HCT116 (cell line): Measurements from ENCODE around the gene COQ2. TPM values are rescaled to one million over a fixed set of nuclear protein-coding genes. Genes with fewer than 3 reads are reported as not detected.

Experiments
- ATAC-seq: fragments of 200-7000 bp; cut with Tn5 transposase; 2 replicates; pipeline ENCODE4 v1.9.1; 2020; ENCODE audit warnings: mild to moderate bottlenecking, moderate library complexity
- BruUV-seq: library from RNA; stranded (reverse); fragments of 400-500 nt; replicated peaks from 2 replicates; lab custom pipeline; 2021; lab: Mats Ljungman, UMichigan
- CTCF ChIA-PET: fragments of 300-600 bp; sonication (Branson Sonifier 250); formaldehyde crosslinking; loops from one replicate; lab custom pipeline; 2021; ENCODE audit warnings: antibody characterized with exemption; lab: Charles Lee
- POLR2A ChIA-PET: fragments of 300-600, 350-600 bp; sonication (Branson Sonifier 250); formaldehyde crosslinking; loops from one replicate; lab custom pipeline; 2021; ENCODE audit warnings: antibody characterized with exemption; lab: Charles Lee
- RAD21 ChIA-PET, 2 experiments: fragments of 300-600 bp; sonication (Branson Sonifier 250); formaldehyde crosslinking; loops; one replicate each; lab custom pipeline; 2023; ENCODE audit warnings: low total read pairs in 2 of 2; ENCODE audit not compliant: uncharacterized antibody in 2 of 2, unreplicated experiment in 2 of 2, low non-redundant PET in 1 of 2; lab: Charles Lee
- DNase-seq: peaks from one replicate; pipeline ENCODE4 v3.0.0-alpha.2; 2010; ENCODE audit warnings: low read depth, low spot score
- H2AFZ ChIP-seq: fragments of 200-600 bp; shearing (Covaris generic), sonication (generic); 2 replicates; pipeline ENCODE4 v1.6.1; 2017; ENCODE audit warnings: low read depth, mixed run types, mixed read lengths, antibody characterized with exemption, low read length; ENCODE audit not compliant: poor library complexity, severe bottlenecking
- H3K27ac ChIP-seq: 2 replicates; pipeline ENCODE4 v1.5.1; 2012; ENCODE audit warnings: low read depth, low read length
- H3K27me3 ChIP-seq: fragments of 200-600 bp; sonication (generic); 2 replicates; pipeline ENCODE4 v1.6.1; 2016; ENCODE audit warnings: mixed run types, low read length, mixed read lengths; ENCODE audit not compliant: insufficient read depth
- H3K36me3 ChIP-seq, 2 experiments: fragments of 200-500 bp in 1 of 2; fragments of 200-600 bp in 1 of 2; sonication (Bioruptor generic) in 1 of 2; sonication (generic) in 1 of 2; 2 replicates each; pipeline versions ENCODE4 v1.5.1 to v1.6.1; 2014 to 2016; ENCODE audit warnings: low read length in 2 of 2, inconsistent platforms in 1 of 2, mixed read lengths in 1 of 2, mixed run types in 1 of 2; ENCODE audit not compliant: insufficient read depth in 2 of 2, control insufficient read depth in 1 of 2
- H3K4me1 ChIP-seq, 2 experiments: fragments of 200-600 bp in 1 of 2; sonication (generic) in 1 of 2; 2 replicates each; pipeline versions ENCODE4 v1.5.1 to v1.6.1; 2012 to 2017; ENCODE audit warnings: low read length in 2 of 2, inconsistent platforms in 1 of 2, mild to moderate bottlenecking in 1 of 2, mixed read lengths in 1 of 2, mixed run types in 1 of 2, moderate library complexity in 1 of 2; ENCODE audit not compliant: insufficient read depth in 2 of 2, control insufficient read depth in 1 of 2
- H3K4me2 ChIP-seq: fragments of 200-600 bp; sonication (generic); 2 replicates; pipeline ENCODE4 v1.6.1; 2017; ENCODE audit warnings: mixed run types, low read length, mixed read lengths
- H3K4me3 ChIP-seq, 2 experiments: fragments of 200-600 bp in 1 of 2; sonication (generic) in 1 of 2; replicated peaks in 1 of 2; 2 replicates each; pipeline ENCODE4 v1.5.1; 2011 to 2016; ENCODE audit warnings: low read length in 2 of 2, control low read depth in 1 of 2, low read depth in 1 of 2, mild to moderate bottlenecking in 1 of 2, mixed read lengths in 1 of 2, mixed run types in 1 of 2
- H3K79me2 ChIP-seq: fragments of 200-600 bp; sonication (generic); 2 replicates; pipeline ENCODE4 v1.6.1; 2017; ENCODE audit warnings: mild to moderate bottlenecking, mixed run types, low read length, moderate library complexity, mixed read lengths; ENCODE audit not compliant: insufficient read depth
- H3K9ac ChIP-seq: fragments of 200-600 bp; sonication (generic); 2 replicates; pipeline ENCODE4 v1.6.1; 2016; ENCODE audit warnings: low read length, mixed read lengths
- H3K9me2 ChIP-seq: fragments of 200-600 bp; sonication (generic), shearing (Covaris generic); 2 replicates; pipeline ENCODE4 v1.6.1; 2017; ENCODE audit warnings: mixed run types, mild to moderate bottlenecking, moderate library complexity; ENCODE audit not compliant: insufficient read depth
- H3K9me3 ChIP-seq, 2 experiments: fragments of 200-500 bp in 1 of 2; fragments of 200-600 bp in 1 of 2; sonication (Bioruptor generic) in 1 of 2; sonication (generic) in 1 of 2; 2 replicates each; pipeline ENCODE4 v1.6.1; 2014 to 2017; ENCODE audit warnings: low read length in 2 of 2, mixed read lengths in 2 of 2, inconsistent platforms in 1 of 2, low read depth in 1 of 2, mild to moderate bottlenecking in 1 of 2, mixed run types in 1 of 2, moderate library complexity in 1 of 2; ENCODE audit not compliant: control insufficient read depth in 1 of 2, insufficient read depth in 1 of 2
- H4K20me1 ChIP-seq: fragments of 200-600 bp; sonication (generic), shearing (Covaris generic); 2 replicates; pipeline ENCODE4 v1.6.1; 2017; ENCODE audit warnings: mixed run types, mild to moderate bottlenecking, moderate library complexity; ENCODE audit not compliant: insufficient read depth
- CBX3 ChIP-seq: IDR thresholded peaks from 2 replicates; pipeline ENCODE4 v1.6.1; 2012; ENCODE audit warnings: low read depth
- CEBPB ChIP-seq: IDR thresholded peaks from 2 replicates; pipeline ENCODE4 v1.6.1; 2012; ENCODE audit warnings: low read depth
- ELF1 ChIP-seq: IDR thresholded peaks from 2 replicates; pipeline ENCODE4 v1.6.1; 2012; ENCODE audit warnings: low read depth, borderline replicate concordance
- EZH2 ChIP-seq: fragments of 200-600 bp; sonication (generic); IDR thresholded peaks from 2 replicates; pipeline ENCODE4 v1.6.1; 2017; ENCODE audit warnings: antibody characterized with exemption, mixed run types
- JUND ChIP-seq: IDR thresholded peaks from 2 replicates; pipeline ENCODE4 v1.6.1; 2012
- POLR2A ChIP-seq: IDR thresholded peaks from 2 replicates; pipeline ENCODE4 v1.7.0; 2011; ENCODE audit warnings: borderline replicate concordance; ENCODE audit not compliant: insufficient read depth, insufficient read length; ENCODE audit errors: extremely low read depth
- SIN3A ChIP-seq: IDR thresholded peaks from 2 replicates; pipeline ENCODE4 v1.6.1; 2012; ENCODE audit warnings: low read depth
- SP1 ChIP-seq: IDR thresholded peaks from 2 replicates; pipeline ENCODE4 v1.6.1; 2012; ENCODE audit warnings: low read depth
- TCF7L2 ChIP-seq: IDR thresholded peaks from 2 replicates; pipeline ENCODE4 v1.7.0; 2011; ENCODE audit warnings: borderline replicate concordance, inconsistent platforms; ENCODE audit not compliant: insufficient read depth, insufficient read length; ENCODE audit errors: extremely low read depth
- ZFX ChIP-seq: fragments of 450-650 bp; IDR thresholded peaks from 2 replicates; pipeline ENCODE4 v1.6.1; 2017
- ZNF274 ChIP-seq: fragments of 200-500 bp; sonication (Bioruptor generic); IDR thresholded peaks from 2 replicates; pipeline ENCODE4 v1.6.1; 2014; ENCODE audit warnings: mild to moderate bottlenecking, low read depth, low read length, inconsistent platforms
- intact Hi-C: fragments of 100-400 bp; cut with micrococcal nuclease; formaldehyde crosslinking; loops from 2 replicates; pipeline ENCODE4 v1.10.0; 2022
- total RNA-seq: library from RNA; stranded (reverse); gene quantifications from one replicate; pipeline ENCODE4 v1.2.1, GENCODE V29; 2021; ENCODE audit not compliant: unreplicated experiment
- TF ChIP-seq, protein P1 (sequence below): IDR thresholded peaks from 2 replicates; pipeline ENCODE4 v1.6.1; 2011; ENCODE audit warnings: mild to moderate bottlenecking, low read length, moderate library complexity; ENCODE audit not compliant: insufficient replicate concordance; ENCODE audit errors: extremely low read depth
- TF ChIP-seq, protein P2 (sequence below): IDR thresholded peaks from 2 replicates; pipeline ENCODE4 v1.6.1; 2012
- TF ChIP-seq, protein P3 (sequence below): IDR thresholded peaks from 2 replicates; pipeline ENCODE4 v1.6.1; 2012
- TF ChIP-seq, protein P4 (sequence below), 3 experiments: fragments of 200-600 bp in 1 of 3; sonication (generic) in 1 of 3; IDR thresholded peaks in 2 of 3; conservative IDR thresholded peaks in 1 of 3; 2 replicates each; pipeline ENCODE4 v1.5.1; 2012 to 2017; ENCODE audit warnings: low read depth in 2 of 3, low read length in 2 of 3, antibody characterized with exemption in 1 of 3, borderline replicate concordance in 1 of 3, control low read depth in 1 of 3, mild to moderate bottlenecking in 1 of 3, mixed read lengths in 1 of 3, mixed run types in 1 of 3, moderate library complexity in 1 of 3; ENCODE audit not compliant: insufficient read depth in 1 of 3

COQ2 gene
- total RNA-seq, 1 experiment from 2014 or later, result 20.6 TPM

DNA sequence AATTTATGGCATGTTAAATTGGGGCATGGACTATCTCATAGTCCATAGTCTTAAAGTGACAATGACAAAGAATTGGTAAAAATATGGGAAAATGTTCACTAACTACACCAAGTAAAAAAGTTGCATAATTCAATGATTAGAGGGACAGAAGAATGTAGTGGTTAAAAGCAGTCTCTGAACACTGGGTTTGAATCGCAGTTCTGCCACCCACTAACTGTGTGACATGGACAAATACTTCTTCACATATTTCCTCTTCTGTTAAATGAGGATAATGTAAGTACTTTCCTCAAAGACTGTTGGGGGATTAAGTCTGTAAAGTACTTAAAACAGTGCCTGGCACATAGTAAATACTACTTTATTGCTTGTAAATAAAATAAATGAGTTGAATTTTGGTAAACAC is 15.3 kb downstream of the COQ2 start:
- no peaks in the 10 kb centered on the region for H3K27me3 ChIP-seq
- no peaks in the 10 kb centered on the region for H3K79me2 ChIP-seq
- no peak overlapping the region for H3K4me3 ChIP-seq
- no peak overlapping the region for H3K4me2 ChIP-seq
- H3K27ac ChIP-seq, result no peak overlapping the region
- no peaks in the 10 kb centered on the region for H3K9me2 ChIP-seq
- no peaks in the 10 kb centered on the region for H3K4me1 ChIP-seq
- no TSS peak for BruUV-seq
- TF ChIP-seq EZH2 (no peak), SP1 (no peak), ZNF274 (no peak), ELF1 (no peak)
- TF ChIP-seq, protein P1, sequence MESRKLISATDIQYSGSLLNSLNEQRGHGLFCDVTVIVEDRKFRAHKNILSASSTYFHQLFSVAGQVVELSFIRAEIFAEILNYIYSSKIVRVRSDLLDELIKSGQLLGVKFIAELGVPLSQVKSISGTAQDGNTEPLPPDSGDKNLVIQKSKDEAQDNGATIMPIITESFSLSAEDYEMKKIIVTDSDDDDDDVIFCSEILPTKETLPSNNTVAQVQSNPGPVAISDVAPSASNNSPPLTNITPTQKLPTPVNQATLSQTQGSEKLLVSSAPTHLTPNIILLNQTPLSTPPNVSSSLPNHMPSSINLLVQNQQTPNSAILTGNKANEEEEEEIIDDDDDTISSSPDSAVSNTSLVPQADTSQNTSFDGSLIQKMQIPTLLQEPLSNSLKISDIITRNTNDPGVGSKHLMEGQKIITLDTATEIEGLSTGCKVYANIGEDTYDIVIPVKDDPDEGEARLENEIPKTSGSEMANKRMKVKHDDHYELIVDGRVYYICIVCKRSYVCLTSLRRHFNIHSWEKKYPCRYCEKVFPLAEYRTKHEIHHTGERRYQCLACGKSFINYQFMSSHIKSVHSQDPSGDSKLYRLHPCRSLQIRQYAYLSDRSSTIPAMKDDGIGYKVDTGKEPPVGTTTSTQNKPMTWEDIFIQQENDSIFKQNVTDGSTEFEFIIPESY, result no peak
- TF ChIP-seq, protein P2, sequence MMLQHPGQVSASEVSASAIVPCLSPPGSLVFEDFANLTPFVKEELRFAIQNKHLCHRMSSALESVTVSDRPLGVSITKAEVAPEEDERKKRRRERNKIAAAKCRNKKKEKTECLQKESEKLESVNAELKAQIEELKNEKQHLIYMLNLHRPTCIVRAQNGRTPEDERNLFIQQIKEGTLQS, result no peak
- ATAC-seq, result no peak
- no peak overlapping the region for H3K9ac ChIP-seq
- ChIA-PET POLR2A (no interaction called here), CTCF (interaction anchor here (1.3 kb wide), 1 partner anchor 14 kb away, joined by 3 read pairs; no protein-coding TSS in a partner anchor), RAD21 (no interaction called here)
- H2AFZ ChIP-seq, result no peak overlapping the region
- H3K9me3 ChIP-seq, result no peaks in the 10 kb centered on the region
- intact Hi-C loops, result no loop called here
- no peak for DNase-seq
- H4K20me1 ChIP-seq, result no peaks in the 10 kb centered on the region
- H3K36me3 ChIP-seq, result peaks cover 3 to 9% of the 10 kb centered on the region in 2 experiments; a peak in 1 of 4 replicates

GRCh38 chr4:83268491-83268890 is 16.1 kb downstream of the COQ2 start:
- no peak overlapping the region for H3K27ac ChIP-seq

More at GRCh38 chr4:83268491-83268890, 16.1 kb downstream of the COQ2 start:
- RAD21 ChIA-PET, result no interaction called here
- no peak overlapping the region for H3K4me3 ChIP-seq
- H3K9me2 ChIP-seq, result no peaks in the 10 kb centered on the region
- BruUV-seq, result no TSS peak
- no peak overlapping the region for H3K4me2 ChIP-seq
- no peak overlapping the region for H3K9ac ChIP-seq
- DNase-seq, result no peak
- CTCF ChIA-PET, result interaction anchor here (1.3 kb wide), 1 partner anchor 15 kb away, joined by 3 read pairs; no protein-coding TSS in a partner anchor
- H3K4me1 ChIP-seq, result no peaks in the 10 kb centered on the region
- H3K27me3 ChIP-seq, result no peaks in the 10 kb centered on the region
- TF ChIP-seq SP1 (no peak), EZH2 (no peak), CBX3 (no peak), CEBPB (no peak), POLR2A (no peak), SIN3A (no peak), ZFX (no peak), TCF7L2 (no peak), JUND (no peak)
- TF ChIP-seq, protein P3, sequence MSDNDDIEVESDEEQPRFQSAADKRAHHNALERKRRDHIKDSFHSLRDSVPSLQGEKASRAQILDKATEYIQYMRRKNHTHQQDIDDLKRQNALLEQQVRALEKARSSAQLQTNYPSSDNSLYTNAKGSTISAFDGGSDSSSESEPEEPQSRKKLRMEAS, result no peak
- TF ChIP-seq, protein P2, result no peak
- TF ChIP-seq, protein P4, sequence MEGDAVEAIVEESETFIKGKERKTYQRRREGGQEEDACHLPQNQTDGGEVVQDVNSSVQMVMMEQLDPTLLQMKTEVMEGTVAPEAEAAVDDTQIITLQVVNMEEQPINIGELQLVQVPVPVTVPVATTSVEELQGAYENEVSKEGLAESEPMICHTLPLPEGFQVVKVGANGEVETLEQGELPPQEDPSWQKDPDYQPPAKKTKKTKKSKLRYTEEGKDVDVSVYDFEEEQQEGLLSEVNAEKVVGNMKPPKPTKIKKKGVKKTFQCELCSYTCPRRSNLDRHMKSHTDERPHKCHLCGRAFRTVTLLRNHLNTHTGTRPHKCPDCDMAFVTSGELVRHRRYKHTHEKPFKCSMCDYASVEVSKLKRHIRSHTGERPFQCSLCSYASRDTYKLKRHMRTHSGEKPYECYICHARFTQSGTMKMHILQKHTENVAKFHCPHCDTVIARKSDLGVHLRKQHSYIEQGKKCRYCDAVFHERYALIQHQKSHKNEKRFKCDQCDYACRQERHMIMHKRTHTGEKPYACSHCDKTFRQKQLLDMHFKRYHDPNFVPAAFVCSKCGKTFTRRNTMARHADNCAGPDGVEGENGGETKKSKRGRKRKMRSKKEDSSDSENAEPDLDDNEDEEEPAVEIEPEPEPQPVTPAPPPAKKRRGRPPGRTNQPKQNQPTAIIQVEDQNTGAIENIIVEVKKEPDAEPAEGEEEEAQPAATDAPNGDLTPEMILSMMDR (IDR thresholded peaks at IDR 0.05 in 2 of 3, conservative IDR thresholded peaks at IDR 0.05 in 1 of 3; ENCODE audit: borderline replicate concordance in 1 of 3, insufficient read depth in 1 of 3, low read depth in 2 of 3, low read length in 2 of 3), result no peak
- H4K20me1 ChIP-seq, result no peaks in the 10 kb centered on the region
- POLR2A ChIA-PET, result no interaction called here
- peaks cover 3 to 9% of the 10 kb centered on the region in 2 experiments; a peak in 1 of 4 replicates for H3K36me3 ChIP-seq
- no peak for ATAC-seq
- no peaks in the 10 kb centered on the region for H3K79me2 ChIP-seq
- H3K9me3 ChIP-seq, result no peaks in the 10 kb centered on the region
- intact Hi-C loops, result no loop called here
- no peak overlapping the region for H2AFZ ChIP-seq
